ENCODE data around the gene PDE4B.

The PDE4B gene

GRCh38 chr1:65832296-65832695 lies 39.6 kb downstream of the PDE4B start:
- Histone ChIP-seq H3K9ac (ENCODE audit: low read depth, low read length, poor library complexity, severe bottlenecking) (no peak overlapping the region), H3K4me1 (ENCODE audit: insufficient read depth, low read length, poor library complexity, severe bottlenecking) (peaks cover 7% of the 10 kb centered on the region), H3K9me3 (ENCODE audit: insufficient read depth, low read depth, low read length) (no peaks in the 10 kb centered on the region), H3K79me2 (ENCODE audit: insufficient read depth, low read length) (no peaks in the 10 kb centered on the region), H3K36me3 (ENCODE audit: insufficient read depth, low read length) (no peaks in the 10 kb centered on the region), H3K4me2 (ENCODE audit: low read depth, low read length, poor library complexity, severe bottlenecking) (no peak overlapping the region), H3K9me2 (replicated peaks; ENCODE audit: low read depth, low read length) (no peaks in the 10 kb centered on the region), H4K20me1 (ENCODE audit: insufficient read depth, low read length, poor library complexity, severe bottlenecking) (no peaks in the 10 kb centered on the region), H3F3A (ENCODE audit: low read depth) (no peaks in the 10 kb centered on the region), H2AFZ (ENCODE audit: low read length) (peak overlapping the region; percentile 31; the same call in 1 of the 2 replicates), H3K4me3 (ENCODE audit: low read length, poor library complexity, severe bottlenecking) (no peak overlapping the region), H3K27me3 (ENCODE audit: insufficient read depth, low read length, poor library complexity, severe bottlenecking) (no peaks in the 10 kb centered on the region)
- TF ChIP-seq CTCF (conservative IDR thresholded peaks at IDR 0.05; ENCODE audit: low read length): no peak
- TF ChIP-seq EZH2phosphoT487 (IDR thresholded peaks at IDR 0.05; ENCODE audit: borderline replicate concordance): no peak

- no peak overlapping the region for H2AFZ ChIP-seq (ENCODE audit: low read length)
- no peaks in the 10 kb centered on the region for H3K9me2 ChIP-seq (replicated peaks; ENCODE audit: low read depth, low read length)
- TF ChIP-seq EZH2phosphoT487 (IDR thresholded peaks at IDR 0.05; ENCODE audit: borderline replicate concordance): no peak
- TF ChIP-seq CTCF (conservative IDR thresholded peaks at IDR 0.05; ENCODE audit: low read length): no peak
- H4K20me1 ChIP-seq (ENCODE audit: insufficient read depth, low read length, poor library complexity, severe bottlenecking): no peaks in the 10 kb centered on the region
- H3K9me3 ChIP-seq (ENCODE audit: insufficient read depth, low read depth, low read length): no peaks in the 10 kb centered on the region
- H3K36me3 ChIP-seq (ENCODE audit: insufficient read depth, low read length): no peaks in the 10 kb centered on the region
- no peak overlapping the region for H3K4me2 ChIP-seq (ENCODE audit: low read depth, low read length, poor library complexity, severe bottlenecking)
- no peaks in the 10 kb centered on the region for H3K4me1 ChIP-seq (ENCODE audit: insufficient read depth, low read length, poor library complexity, severe bottlenecking)
- no peak overlapping the region for H3K9ac ChIP-seq (ENCODE audit: low read depth, low read length, poor library complexity, severe bottlenecking)
- no peak overlapping the region for H3K4me3 ChIP-seq (ENCODE audit: low read length, poor library complexity, severe bottlenecking)
- H3K27me3 ChIP-seq (ENCODE audit: insufficient read depth, low read length, poor library complexity, severe bottlenecking): no peaks in the 10 kb centered on the region
- H3F3A ChIP-seq (ENCODE audit: low read depth): no peaks in the 10 kb centered on the region
- H3K79me2 ChIP-seq (ENCODE audit: insufficient read depth, low read length): no peaks in the 10 kb centered on the region
Observed at GRCh38 chr1:65836686-65837085, 44.0 kb downstream of the PDE4B start.

- Histone ChIP-seq H3F3A (ENCODE audit: low read depth) (no peaks in the 10 kb centered on the region), H3K9ac (ENCODE audit: low read depth, low read length, poor library complexity, severe bottlenecking) (no peak overlapping the region), H3K9me2 (replicated peaks; ENCODE audit: low read depth, low read length) (no peaks in the 10 kb centered on the region), H2AFZ (ENCODE audit: low read length) (no peak overlapping the region), H3K27me3 (ENCODE audit: insufficient read depth, low read length, poor library complexity, severe bottlenecking) (no peaks in the 10 kb centered on the region), H3K4me1 (ENCODE audit: insufficient read depth, low read length, poor library complexity, severe bottlenecking) (no peaks in the 10 kb centered on the region), H4K20me1 (ENCODE audit: insufficient read depth, low read length, poor library complexity, severe bottlenecking) (no peaks in the 10 kb centered on the region), H3K36me3 (ENCODE audit: insufficient read depth, low read length) (no peaks in the 10 kb centered on the region), H3K4me2 (ENCODE audit: low read depth, low read length, poor library complexity, severe bottlenecking) (no peak overlapping the region), H3K79me2 (ENCODE audit: insufficient read depth, low read length) (no peaks in the 10 kb centered on the region), H3K9me3 (ENCODE audit: insufficient read depth, low read depth, low read length) (no peaks in the 10 kb centered on the region), H3K4me3 (ENCODE audit: low read length, poor library complexity, severe bottlenecking) (no peak overlapping the region)
- TF ChIP-seq EZH2phosphoT487 (IDR thresholded peaks at IDR 0.05; ENCODE audit: borderline replicate concordance) (no peak), CTCF (conservative IDR thresholded peaks at IDR 0.05; ENCODE audit: low read length) (no peak)
Observed at GRCh38 chr1:65840683-65841082, 48.0 kb downstream of the PDE4B start.

Measured in Loucy (cell line).